ENCODE data around the gene INPP5A. TPM values are rescaled to one million over a fixed set of nuclear protein-coding genes. Genes with fewer than 3 reads are reported as not detected.

Gene INPP5A
- total and polyA plus RNA-seq, 2 of the 13 experiments (the other 11 are each of a cell fraction or from before 2014, with no cell fraction given): 17.5 to 37.9 TPM

DNA sequence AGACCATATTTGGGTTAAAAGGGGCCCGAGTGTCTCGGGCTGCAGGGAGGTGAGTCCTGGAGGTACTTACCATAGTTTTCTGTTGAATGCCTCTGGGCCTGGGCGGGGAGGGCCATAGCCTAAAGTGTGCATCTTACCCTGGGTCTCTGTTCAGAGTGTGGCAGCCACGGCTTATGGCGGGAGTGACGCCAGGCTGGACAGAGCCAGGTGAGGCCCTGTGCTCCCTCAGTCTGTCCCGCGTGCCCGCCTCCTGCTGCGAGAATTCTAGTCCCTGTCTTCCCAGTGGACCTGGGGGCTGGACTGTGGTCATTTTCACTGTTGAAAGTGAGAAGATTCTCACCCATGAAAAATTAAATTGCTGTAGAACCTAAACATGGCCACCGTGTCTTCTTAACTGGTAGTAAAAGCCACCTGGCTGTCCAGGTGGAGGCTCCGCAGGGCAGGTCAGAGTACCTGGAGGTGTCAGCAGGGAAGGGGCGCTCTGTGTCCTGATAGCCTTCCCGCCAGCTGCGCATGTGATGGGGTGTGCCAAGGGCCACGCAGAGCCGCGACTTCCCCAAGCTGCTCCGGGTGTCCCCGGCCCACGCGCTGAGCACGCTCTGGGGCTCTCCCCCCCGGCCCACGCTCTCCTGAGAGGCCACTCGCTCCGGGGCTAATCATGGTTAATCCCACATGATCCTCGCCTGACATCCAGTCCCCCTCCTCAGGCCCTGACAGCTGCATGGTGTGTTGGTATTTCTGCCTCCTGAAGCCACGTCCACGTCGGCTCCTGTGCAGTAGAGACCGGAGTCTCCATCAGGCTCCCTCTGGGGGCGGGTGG, 20.3 kb downstream of the INPP5A start:
- Histone ChIP-seq H3K9me3 (ENCODE audit: low read length) (no peaks in the 10 kb centered on the region), H3K9ac (ENCODE audit: insufficient read depth, low read depth, low read length) (no peak overlapping the region), H3K4me2 (ENCODE audit: low read depth, low read length) (no peak overlapping the region), H3K27ac (ENCODE audit: extremely low read length, insufficient read depth, low read length) (no peak overlapping the region), H3K4me1 (ENCODE audit: insufficient read depth, low read length) (peaks cover 14% of the 10 kb centered on the region), H3K79me2 (ENCODE audit: insufficient read depth, low read length) (peaks cover 39% of the 10 kb centered on the region), H3K4me3 (replicated peaks in 1 of 3; ENCODE audit: insufficient read depth in 1 of 3, low read depth in 2 of 3, low read length in 3 of 3) (no peak overlapping the region), H3K36me3 (replicated peaks in 1 of 2; ENCODE audit: control insufficient read depth in 1 of 2, insufficient read depth in 2 of 2, low read length in 2 of 2) (peaks cover 0 to 2% of the 10 kb centered on the region in 2 experiments; a peak in 1 of 5 replicates), H2AFZ (ENCODE audit: low read length) (no peak overlapping the region), H4K20me1 (ENCODE audit: insufficient read depth, low read length) (peaks cover 9% of the 10 kb centered on the region; the same call in 1 of the 2 replicates), H3K27me3 (ENCODE audit: control insufficient read depth in 1 of 2, insufficient read depth in 2 of 2, low read length in 2 of 2) (no peaks in the 10 kb centered on the region)
- TF ChIP-seq NCOA2 (CRISPR knock-in tag; IDR thresholded peaks at IDR 0.05) (no peak), AHR (CRISPR knock-in tag; IDR thresholded peaks at IDR 0.05) (no peak), ZNF839 (CRISPR knock-in tag; IDR thresholded peaks at IDR 0.05; ENCODE audit: borderline replicate concordance) (no peak), POLR2G (IDR thresholded peaks at IDR 0.05; ENCODE audit: low read depth, low read length) (no peak), ZNF337 (CRISPR knock-in tag; IDR thresholded peaks at IDR 0.05; ENCODE audit: borderline replicate concordance, low read depth) (no peak), AGO2 (optimal IDR thresholded peaks at IDR 0.05; ENCODE audit: low read depth, low read length) (no peak)
- TF ChIP-seq, protein P1, sequence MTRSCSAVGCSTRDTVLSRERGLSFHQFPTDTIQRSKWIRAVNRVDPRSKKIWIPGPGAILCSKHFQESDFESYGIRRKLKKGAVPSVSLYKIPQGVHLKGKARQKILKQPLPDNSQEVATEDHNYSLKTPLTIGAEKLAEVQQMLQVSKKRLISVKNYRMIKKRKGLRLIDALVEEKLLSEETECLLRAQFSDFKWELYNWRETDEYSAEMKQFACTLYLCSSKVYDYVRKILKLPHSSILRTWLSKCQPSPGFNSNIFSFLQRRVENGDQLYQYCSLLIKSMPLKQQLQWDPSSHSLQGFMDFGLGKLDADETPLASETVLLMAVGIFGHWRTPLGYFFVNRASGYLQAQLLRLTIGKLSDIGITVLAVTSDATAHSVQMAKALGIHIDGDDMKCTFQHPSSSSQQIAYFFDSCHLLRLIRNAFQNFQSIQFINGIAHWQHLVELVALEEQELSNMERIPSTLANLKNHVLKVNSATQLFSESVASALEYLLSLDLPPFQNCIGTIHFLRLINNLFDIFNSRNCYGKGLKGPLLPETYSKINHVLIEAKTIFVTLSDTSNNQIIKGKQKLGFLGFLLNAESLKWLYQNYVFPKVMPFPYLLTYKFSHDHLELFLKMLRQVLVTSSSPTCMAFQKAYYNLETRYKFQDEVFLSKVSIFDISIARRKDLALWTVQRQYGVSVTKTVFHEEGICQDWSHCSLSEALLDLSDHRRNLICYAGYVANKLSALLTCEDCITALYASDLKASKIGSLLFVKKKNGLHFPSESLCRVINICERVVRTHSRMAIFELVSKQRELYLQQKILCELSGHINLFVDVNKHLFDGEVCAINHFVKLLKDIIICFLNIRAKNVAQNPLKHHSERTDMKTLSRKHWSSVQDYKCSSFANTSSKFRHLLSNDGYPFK (CRISPR knock-in tag; IDR thresholded peaks at IDR 0.05; ENCODE audit: borderline replicate concordance): no peak
- TF ChIP-seq, protein P2, sequence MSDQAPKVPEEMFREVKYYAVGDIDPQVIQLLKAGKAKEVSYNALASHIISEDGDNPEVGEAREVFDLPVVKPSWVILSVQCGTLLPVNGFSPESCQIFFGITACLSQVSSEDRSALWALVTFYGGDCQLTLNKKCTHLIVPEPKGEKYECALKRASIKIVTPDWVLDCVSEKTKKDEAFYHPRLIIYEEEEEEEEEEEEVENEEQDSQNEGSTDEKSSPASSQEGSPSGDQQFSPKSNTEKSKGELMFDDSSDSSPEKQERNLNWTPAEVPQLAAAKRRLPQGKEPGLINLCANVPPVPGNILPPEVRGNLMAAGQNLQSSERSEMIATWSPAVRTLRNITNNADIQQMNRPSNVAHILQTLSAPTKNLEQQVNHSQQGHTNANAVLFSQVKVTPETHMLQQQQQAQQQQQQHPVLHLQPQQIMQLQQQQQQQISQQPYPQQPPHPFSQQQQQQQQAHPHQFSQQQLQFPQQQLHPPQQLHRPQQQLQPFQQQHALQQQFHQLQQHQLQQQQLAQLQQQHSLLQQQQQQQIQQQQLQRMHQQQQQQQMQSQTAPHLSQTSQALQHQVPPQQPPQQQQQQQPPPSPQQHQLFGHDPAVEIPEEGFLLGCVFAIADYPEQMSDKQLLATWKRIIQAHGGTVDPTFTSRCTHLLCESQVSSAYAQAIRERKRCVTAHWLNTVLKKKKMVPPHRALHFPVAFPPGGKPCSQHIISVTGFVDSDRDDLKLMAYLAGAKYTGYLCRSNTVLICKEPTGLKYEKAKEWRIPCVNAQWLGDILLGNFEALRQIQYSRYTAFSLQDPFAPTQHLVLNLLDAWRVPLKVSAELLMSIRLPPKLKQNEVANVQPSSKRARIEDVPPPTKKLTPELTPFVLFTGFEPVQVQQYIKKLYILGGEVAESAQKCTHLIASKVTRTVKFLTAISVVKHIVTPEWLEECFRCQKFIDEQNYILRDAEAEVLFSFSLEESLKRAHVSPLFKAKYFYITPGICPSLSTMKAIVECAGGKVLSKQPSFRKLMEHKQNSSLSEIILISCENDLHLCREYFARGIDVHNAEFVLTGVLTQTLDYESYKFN (CRISPR knock-in tag; conservative IDR thresholded peaks at IDR 0.05): no peak
- BruUV-seq (replicated peaks): no TSS peak
- no peak for FAIRE-seq
- intact Hi-C loops (cut with micrococcal nuclease; ENCODE audit: unreplicated experiment) (no loop called here), in situ Hi-C loops (cut with HindIII; ENCODE audit: extremely low pct_ligation_motif_present, low pct_unique_long_range_greater_than_20kb) (no loop called here)
- ATAC-seq: no peak
- ChIA-PET CTCF (ENCODE audit: low intra/inter-chr PET ratio, low total read pairs) (no interaction called here), POLR2A (no interaction called here)
- DNase-seq (ENCODE audit: low spot score): no peak
- WGBS (ENCODE audit: low lambda C conversion rate): 98% methylated on average over 12 of the region's 33 CpGs

Measured in HepG2 (cell line).